CD4-positive, CD25-positive, alpha-beta regulatory T cell (primary cell): ENCODE results near the gene WNT1. TPM values are rescaled to one million over a fixed set of nuclear protein-coding genes. Genes with fewer than 3 reads are reported as not detected.
A peak's percentile ranks its signal among the peaks of the same experiment; 100 is the strongest.

Experiments
- ATAC-seq, 2 donors: fragments of 150-1000 bp; cut with Tn5 transposase; one replicate each; pipeline ENCODE4 v1.10.0; 2021; ENCODE audit warnings: low read depth in 2 of 2, moderate number of reproducible peaks in 2 of 2, moderate library complexity in 1 of 2
- DNase-seq, 3 donors: peaks; one replicate each; pipeline versions ENCODE4 v3.0.0 to v3.0.0-alpha.2; 2012 to 2022; ENCODE audit warnings: mixed read lengths in 1 of 3
- H3K27ac ChIP-seq: one replicate; pipeline ENCODE4 v1.7.0; 2013; ENCODE audit warnings: mild to moderate bottlenecking, low read length; ENCODE audit not compliant: insufficient read depth, poor library complexity, severe bottlenecking
- H3K27me3 ChIP-seq: one replicate; pipeline ENCODE4 v1.7.0; 2013; ENCODE audit warnings: low read length; ENCODE audit not compliant: control insufficient read depth, insufficient read depth
- H3K36me3 ChIP-seq: one replicate; pipeline ENCODE4 v1.7.0; 2013; ENCODE audit warnings: mild to moderate bottlenecking, low read length, moderate library complexity; ENCODE audit not compliant: control insufficient read depth, insufficient read depth
- H3K4me1 ChIP-seq: 2 replicates; pipeline ENCODE4 v1.7.0; 2013; ENCODE audit warnings: mild to moderate bottlenecking, low read length; ENCODE audit not compliant: insufficient read depth, control insufficient read depth, poor library complexity, severe bottlenecking
- H3K4me3 ChIP-seq: one replicate; pipeline ENCODE4 v1.7.0; 2013; ENCODE audit warnings: low read depth, mild to moderate bottlenecking, low read length, moderate library complexity
- H3K9me3 ChIP-seq, 2 experiments: 1 replicate in 1 of 2; 2 replicates in 1 of 2; pipeline ENCODE4 v1.7.0; 2013; ENCODE audit warnings: low read length in 2 of 2, mild to moderate bottlenecking in 1 of 2, moderate library complexity in 1 of 2; ENCODE audit not compliant: control insufficient read depth in 2 of 2
- H3K27ac Mint-ChIP-seq, 3 donors: one replicate each; pipeline ENCODE4 v1.8.0; 2020 to 2022; ENCODE audit warnings: mild to moderate bottlenecking in 3 of 3, mixed read lengths in 3 of 3, moderate library complexity in 2 of 3
- H3K27me3 Mint-ChIP-seq: one replicate; pipeline ENCODE4 v1.8.0; 2022; ENCODE audit warnings: mild to moderate bottlenecking, mixed read lengths
- H3K36me3 Mint-ChIP-seq: one replicate; pipeline ENCODE4 v1.8.0; 2020; ENCODE audit warnings: mixed read lengths
- H3K4me1 Mint-ChIP-seq, 4 donors: one replicate each; pipeline ENCODE4 v1.8.0; 2020 to 2022; ENCODE audit warnings: mixed read lengths in 4 of 4, mild to moderate bottlenecking in 1 of 4
- H3K4me3 Mint-ChIP-seq, 4 donors: one replicate each; pipeline ENCODE4 v1.8.0; 2020 to 2022; ENCODE audit warnings: mild to moderate bottlenecking in 4 of 4, mixed read lengths in 4 of 4, moderate library complexity in 3 of 4
- H3K9me3 Mint-ChIP-seq, 7 donors: one replicate each; pipeline ENCODE4 v1.8.0; 2020 to 2022; ENCODE audit warnings: mixed read lengths in 7 of 7, mild to moderate bottlenecking in 3 of 7, moderate library complexity in 2 of 7
- polyA plus RNA-seq, 4 donors: library from polyadenylated mRNA; unstranded; fragments of 300-500 nt; fragmentation: Illumina TruSeq; gene quantifications; one replicate each; pipeline ENCODE4 v1.2.3, GENCODE V29; 2021
- total RNA-seq: library from RNA; stranded (reverse); gene quantifications from one replicate; pipeline ENCODE4 v1.2.3, GENCODE V29; 2022

WNT1 gene
- total and polyA plus RNA-seq, 5 donors from 2014 or later = 0.39 to 0.62 TPM; not detected in 3

DNA sequence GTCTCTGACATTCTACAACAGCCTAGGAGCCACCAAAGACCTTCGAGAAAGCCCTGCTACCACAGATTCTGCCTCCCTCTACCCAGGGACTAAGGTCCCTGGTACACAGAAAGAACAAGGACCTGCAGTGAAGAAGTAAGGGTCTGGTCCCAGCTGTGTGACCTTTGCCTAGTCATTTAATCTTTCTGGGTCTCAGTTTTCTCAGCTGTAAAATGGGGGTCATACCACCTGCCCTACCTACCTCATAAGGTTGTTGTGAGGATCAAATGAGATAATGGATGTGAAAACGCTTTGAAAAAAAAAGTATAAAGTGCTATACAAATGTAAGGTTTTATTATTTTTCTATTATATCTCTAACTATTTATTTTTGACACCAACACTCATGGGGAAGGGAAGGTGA lies 45.7 kb downstream of the WNT1 start:
- Mint-ChIP-seq H3K27me3 (no peaks in the 10 kb centered on the region), H3K4me3 (no peak overlapping the region), H3K4me1 (peaks cover 0 to 17% (median 15%) of the 10 kb centered on the region in 4 donors), H3K27ac (no peak overlapping the region), H3K36me3 (peaks cover 37% of the 10 kb centered on the region), H3K9me3 (peaks cover 0 to 3% (median 0%) of the 10 kb centered on the region in 7 donors)
- H3K27ac ChIP-seq = no peak overlapping the region
- peaks cover 70% of the 10 kb centered on the region for H3K36me3 ChIP-seq
- H3K27me3 ChIP-seq = no peaks in the 10 kb centered on the region
- no peaks in the 10 kb centered on the region for H3K9me3 ChIP-seq
- DNase-seq = no peak
- no peak for ATAC-seq
- H3K4me3 ChIP-seq = no peak overlapping the region
- peaks cover 10% of the 10 kb centered on the region for H3K4me1 ChIP-seq

DNA sequence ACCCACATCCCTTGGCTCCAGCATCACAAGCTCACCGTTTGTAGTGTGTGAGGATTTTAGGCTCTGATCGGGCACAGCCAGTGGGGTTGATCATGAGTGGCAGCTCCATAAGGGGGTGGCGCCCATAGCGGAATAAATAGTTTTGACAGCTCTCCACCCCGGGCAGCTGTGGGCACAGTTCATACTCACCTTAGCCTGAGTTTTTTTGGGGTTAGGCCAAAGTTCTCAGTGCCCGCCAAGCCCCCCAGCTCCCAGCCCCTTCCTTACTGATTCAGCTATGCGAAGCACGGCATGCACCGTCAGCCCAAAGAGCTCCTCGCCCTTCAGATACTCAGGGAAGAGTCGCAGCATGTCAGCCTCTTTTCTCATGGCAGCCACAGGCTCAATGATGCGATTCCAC lies 46.4 kb downstream of the WNT1 start:
- ATAC-seq (no peak), DNase-seq (no peak)
- Histone ChIP-seq H3K4me1 (peaks cover 4% of the 10 kb centered on the region), H3K27me3 (no peaks in the 10 kb centered on the region), H3K4me3 (no peak overlapping the region), H3K27ac (no peak overlapping the region), H3K36me3 (peaks cover 70% of the 10 kb centered on the region), H3K9me3 (no peaks in the 10 kb centered on the region)
- peaks cover 0 to 14% (median 10%) of the 10 kb centered on the region in 4 donors for H3K4me1 Mint-ChIP-seq
- H3K27ac Mint-ChIP-seq = peak overlapping the region in 1 of 3 donors; percentile 49
- H3K9me3 Mint-ChIP-seq = peaks cover 0 to 3% (median 0%) of the 10 kb centered on the region in 7 donors
- no peak overlapping the region for H3K4me3 Mint-ChIP-seq
- no peaks in the 10 kb centered on the region for H3K27me3 Mint-ChIP-seq
- H3K36me3 Mint-ChIP-seq = peaks cover 37% of the 10 kb centered on the region

DNA sequence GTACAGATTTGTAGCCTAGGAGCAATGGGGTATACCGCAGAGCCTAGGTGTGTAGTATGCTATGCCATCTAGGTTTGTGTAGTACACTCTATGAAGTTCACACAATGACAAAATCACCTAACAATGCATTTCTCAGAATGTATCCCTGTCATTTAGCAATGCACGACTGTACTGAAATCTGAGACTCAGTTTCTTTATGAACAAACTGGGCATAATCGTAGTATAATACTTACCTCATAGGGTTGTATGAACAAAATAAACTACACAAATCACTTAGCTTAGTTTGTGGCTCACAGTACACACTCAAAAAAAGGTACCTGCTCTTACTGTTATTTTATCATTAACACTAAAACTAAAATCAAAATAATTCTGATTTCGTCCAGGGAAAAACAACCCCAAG lies 47.3 kb downstream of the WNT1 start:
- DNase-seq (no peak), ATAC-seq (no peak)
- Histone ChIP-seq H3K4me3 (no peak overlapping the region), H3K4me1 (no peaks in the 10 kb centered on the region), H3K9me3 (no peaks in the 10 kb centered on the region), H3K27me3 (no peaks in the 10 kb centered on the region), H3K27ac (no peak overlapping the region), H3K36me3 (peaks cover 70% of the 10 kb centered on the region)
- Mint-ChIP-seq H3K9me3 (no peaks in the 10 kb centered on the region), H3K4me1 (peaks cover 0 to 12% (median 7%) of the 10 kb centered on the region in 4 donors), H3K27ac (no peak overlapping the region), H3K4me3 (no peak overlapping the region), H3K27me3 (no peaks in the 10 kb centered on the region), H3K36me3 (peaks cover 37% of the 10 kb centered on the region)

DNA sequence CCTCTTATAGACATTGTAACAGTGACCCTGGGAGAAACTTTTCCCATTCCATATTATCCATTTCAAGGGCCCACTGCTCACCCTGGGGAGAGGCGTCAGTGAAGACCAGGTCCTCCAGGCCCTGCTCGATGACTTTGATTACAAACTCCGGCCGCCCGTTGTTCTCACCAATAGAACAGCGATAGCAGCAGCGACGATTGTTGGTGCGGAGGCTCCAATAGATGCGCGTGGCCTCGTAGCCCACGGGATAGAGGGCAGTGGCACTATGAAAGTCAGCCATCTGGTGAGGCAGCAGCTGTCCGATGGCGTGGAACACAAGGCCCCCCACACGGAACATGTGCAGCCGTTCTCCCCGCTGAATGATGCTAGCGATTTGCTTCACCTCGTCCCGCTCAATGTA lies 48.0 kb downstream of the WNT1 start:
- Mint-ChIP-seq H3K27ac (peak overlapping the region in 1 of 3 donors; percentile 14), H3K4me3 (no peak overlapping the region), H3K36me3 (peaks cover 37% of the 10 kb centered on the region), H3K4me1 (peaks cover 0 to 12% (median 7%) of the 10 kb centered on the region in 4 donors), H3K27me3 (no peaks in the 10 kb centered on the region), H3K9me3 (no peaks in the 10 kb centered on the region)
- H3K36me3 ChIP-seq = peaks cover 70% of the 10 kb centered on the region
- no peak overlapping the region for H3K4me3 ChIP-seq
- no peak overlapping the region for H3K27ac ChIP-seq
- no peak for DNase-seq
- H3K4me1 ChIP-seq = no peaks in the 10 kb centered on the region
- no peaks in the 10 kb centered on the region for H3K27me3 ChIP-seq
- H3K9me3 ChIP-seq = no peaks in the 10 kb centered on the region
- ATAC-seq = no peak

DNA sequence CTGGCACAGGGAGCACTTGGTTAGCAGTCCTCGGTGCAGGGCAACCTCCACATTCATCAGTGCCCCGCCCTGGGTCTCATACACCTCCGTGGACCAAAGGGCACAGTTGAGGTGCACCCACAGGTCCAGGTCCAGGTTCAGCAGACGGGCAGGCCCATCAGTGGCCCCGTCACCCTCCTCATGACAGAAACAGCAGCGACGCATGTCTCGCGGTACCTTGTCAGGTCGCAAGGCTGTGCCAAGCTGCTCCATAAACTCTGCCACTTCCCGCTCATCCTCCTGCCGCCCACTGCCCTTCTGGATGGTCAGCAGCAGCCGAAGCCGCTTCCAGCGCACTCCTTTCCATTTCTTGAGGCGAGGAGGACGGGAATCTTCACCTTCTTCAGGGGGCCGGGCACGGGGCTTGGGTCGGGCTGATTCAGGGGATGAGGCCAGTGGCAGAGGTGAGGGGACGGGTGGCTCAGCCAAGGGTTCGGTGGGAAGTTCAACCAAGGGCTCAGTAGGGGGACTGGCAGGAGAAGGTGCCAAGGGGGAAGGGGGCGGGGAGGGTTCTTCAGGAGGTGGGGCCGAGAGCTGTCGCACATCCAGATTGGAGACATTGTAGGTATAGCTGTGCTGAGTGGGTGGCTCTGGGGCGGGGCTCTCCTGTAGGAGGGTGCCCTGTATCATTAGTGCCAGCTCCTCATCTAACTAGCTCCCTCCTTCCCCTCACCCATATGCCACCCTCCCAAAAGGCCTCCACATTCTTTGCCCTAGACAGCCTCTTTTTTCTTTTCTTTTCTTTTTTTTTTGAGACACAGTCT lies 48.8 kb downstream of the WNT1 start:
- Mint-ChIP-seq H3K27me3 (no peaks in the 10 kb centered on the region), H3K27ac (no peak overlapping the region), H3K36me3 (peaks cover 33% of the 10 kb centered on the region), H3K4me1 (peaks cover 0 to 12% (median 5%) of the 10 kb centered on the region in 4 donors), H3K9me3 (no peaks in the 10 kb centered on the region), H3K4me3 (no peak overlapping the region)
- H3K4me3 ChIP-seq = no peak overlapping the region
- H3K9me3 ChIP-seq = no peaks in the 10 kb centered on the region
- H3K27ac ChIP-seq = no peak overlapping the region
- ATAC-seq = no peak
- H3K36me3 ChIP-seq = peaks cover 69% of the 10 kb centered on the region
- no peaks in the 10 kb centered on the region for H3K27me3 ChIP-seq
- no peaks in the 10 kb centered on the region for H3K4me1 ChIP-seq
- DNase-seq = no peak

- Histone ChIP-seq H3K36me3 (peaks cover 68% of the 10 kb centered on the region), H3K27me3 (no peaks in the 10 kb centered on the region), H3K9me3 (no peaks in the 10 kb centered on the region), H3K4me3 (no peak overlapping the region), H3K27ac (no peak overlapping the region), H3K4me1 (no peaks in the 10 kb centered on the region)
- peak overlapping the region in 2 of 3 donors; percentile 9 to 49 for H3K27ac Mint-ChIP-seq
- ATAC-seq (no peak), DNase-seq (no peak)
- H3K27me3 Mint-ChIP-seq = no peaks in the 10 kb centered on the region
- H3K9me3 Mint-ChIP-seq = no peaks in the 10 kb centered on the region
- H3K4me1 Mint-ChIP-seq = peaks cover 0 to 13% (median 7%) of the 10 kb centered on the region in 4 donors
- H3K4me3 Mint-ChIP-seq = no peak overlapping the region
- peaks cover 26% of the 10 kb centered on the region for H3K36me3 Mint-ChIP-seq
These were observed 49.9 kb downstream of the WNT1 start for GRCh38 chr12:49027846-49028555.

DNA sequence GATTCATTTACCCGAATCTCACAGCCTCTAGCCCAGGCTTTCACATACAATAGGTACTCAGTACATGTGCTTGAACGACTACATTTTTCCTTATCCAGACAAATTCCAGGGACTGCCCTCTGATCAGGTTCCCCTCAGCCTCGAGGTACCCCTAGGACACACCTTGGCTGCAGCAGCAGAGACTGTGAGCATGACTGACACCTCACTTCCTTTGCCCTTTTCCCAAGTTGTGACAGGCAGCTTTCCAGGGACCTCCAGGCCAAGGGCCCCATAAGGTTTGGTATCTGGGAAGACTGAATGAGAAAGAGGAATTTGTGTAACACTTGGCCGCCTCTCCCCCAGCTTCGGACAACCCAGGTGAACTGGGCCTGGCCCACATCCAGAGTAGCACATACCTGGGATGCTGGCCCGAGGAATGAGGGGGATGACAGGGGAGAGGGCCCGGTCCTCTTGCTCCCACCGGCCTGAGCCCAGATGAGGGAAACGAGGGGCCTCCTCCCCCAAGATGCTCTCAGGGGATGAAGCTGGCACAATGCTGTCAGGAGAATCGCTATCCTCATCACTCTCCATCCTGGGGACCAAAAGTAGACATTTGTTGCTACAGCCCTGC lies 50.6 kb downstream of the WNT1 start:
- H3K4me1 Mint-ChIP-seq = peaks cover 0 to 13% (median 7%) of the 10 kb centered on the region in 4 donors
- H3K4me1 ChIP-seq = no peaks in the 10 kb centered on the region
- H3K36me3 ChIP-seq = peaks cover 69% of the 10 kb centered on the region
- no peak overlapping the region for H3K4me3 ChIP-seq
- ATAC-seq (no peak), DNase-seq (no peak)
- H3K27me3 Mint-ChIP-seq = no peaks in the 10 kb centered on the region
- H3K36me3 Mint-ChIP-seq = peaks cover 22% of the 10 kb centered on the region
- no peak overlapping the region for H3K27ac ChIP-seq
- no peak overlapping the region for H3K4me3 Mint-ChIP-seq
- no peaks in the 10 kb centered on the region for H3K27me3 ChIP-seq
- H3K9me3 Mint-ChIP-seq = no peaks in the 10 kb centered on the region
- no peaks in the 10 kb centered on the region for H3K9me3 ChIP-seq
- no peak overlapping the region for H3K27ac Mint-ChIP-seq
